ENCODE measurements around the gene MTF2. TPM values are rescaled to one million over a fixed set of nuclear protein-coding genes. Genes with fewer than 3 reads are reported as not detected.

The MTF2 gene
- total RNA-seq, 1 donor from 2014 or later, result 16.7 TPM

DNA sequence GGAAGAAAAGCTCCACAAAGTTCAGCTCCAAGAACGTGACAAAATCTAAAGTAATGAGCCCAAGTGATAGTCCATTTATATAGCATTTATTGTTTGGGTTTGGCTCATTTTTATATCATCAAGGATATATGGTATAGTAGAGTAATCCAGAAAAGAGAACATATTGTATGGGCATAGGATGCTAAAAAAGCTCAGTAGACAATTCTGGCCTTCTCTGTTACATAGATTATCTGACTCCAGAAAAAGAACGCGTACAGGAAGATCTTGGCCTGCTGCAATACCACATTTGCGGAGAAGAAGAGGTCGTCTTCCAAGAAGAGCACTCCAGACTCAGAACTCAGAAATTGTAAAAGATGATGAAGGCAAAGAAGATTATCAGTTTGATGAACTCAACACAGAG lies 57.4 kb downstream of the MTF2 start:
- intact Hi-C loops (cut with DNase I), result no loop called here
- H3K4me1 ChIP-seq, result no peaks in the 10 kb centered on the region
- no peak overlapping the region for H3K27ac ChIP-seq
- H3K9me3 ChIP-seq, result no peaks in the 10 kb centered on the region
- DNase-seq (ENCODE audit: extremely low spot score in 2 of 2), result no peak
- TF ChIP-seq POLR2A (IDR thresholded peaks at IDR 0.05) (no peak), POLR2AphosphoS5 (IDR thresholded peaks at IDR 0.05; ENCODE audit: insufficient read depth in 1 of 2, low read depth in 1 of 2) (no peak)
- TF ChIP-seq, protein P1, sequence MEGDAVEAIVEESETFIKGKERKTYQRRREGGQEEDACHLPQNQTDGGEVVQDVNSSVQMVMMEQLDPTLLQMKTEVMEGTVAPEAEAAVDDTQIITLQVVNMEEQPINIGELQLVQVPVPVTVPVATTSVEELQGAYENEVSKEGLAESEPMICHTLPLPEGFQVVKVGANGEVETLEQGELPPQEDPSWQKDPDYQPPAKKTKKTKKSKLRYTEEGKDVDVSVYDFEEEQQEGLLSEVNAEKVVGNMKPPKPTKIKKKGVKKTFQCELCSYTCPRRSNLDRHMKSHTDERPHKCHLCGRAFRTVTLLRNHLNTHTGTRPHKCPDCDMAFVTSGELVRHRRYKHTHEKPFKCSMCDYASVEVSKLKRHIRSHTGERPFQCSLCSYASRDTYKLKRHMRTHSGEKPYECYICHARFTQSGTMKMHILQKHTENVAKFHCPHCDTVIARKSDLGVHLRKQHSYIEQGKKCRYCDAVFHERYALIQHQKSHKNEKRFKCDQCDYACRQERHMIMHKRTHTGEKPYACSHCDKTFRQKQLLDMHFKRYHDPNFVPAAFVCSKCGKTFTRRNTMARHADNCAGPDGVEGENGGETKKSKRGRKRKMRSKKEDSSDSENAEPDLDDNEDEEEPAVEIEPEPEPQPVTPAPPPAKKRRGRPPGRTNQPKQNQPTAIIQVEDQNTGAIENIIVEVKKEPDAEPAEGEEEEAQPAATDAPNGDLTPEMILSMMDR (IDR thresholded peaks at IDR 0.05), result no peak
- H3K36me3 ChIP-seq, result peaks cover 0 to 39% of the 10 kb centered on the region in 2 donors
- H3K4me3 ChIP-seq, result no peak overlapping the region
- H3K27me3 ChIP-seq, result no peaks in the 10 kb centered on the region

- no peak overlapping the region for H3K4me3 ChIP-seq
- H3K4me1 ChIP-seq, result no peaks in the 10 kb centered on the region
- peaks cover 0 to 39% of the 10 kb centered on the region in 2 donors for H3K36me3 ChIP-seq
- H3K27me3 ChIP-seq, result no peaks in the 10 kb centered on the region
- no peak for DNase-seq (ENCODE audit: extremely low spot score in 2 of 2)
- TF ChIP-seq POLR2A (IDR thresholded peaks at IDR 0.05), result no peak
- TF ChIP-seq, protein P1 (IDR thresholded peaks at IDR 0.05), result no peak
- TF ChIP-seq POLR2AphosphoS5 (IDR thresholded peaks at IDR 0.05; ENCODE audit: insufficient read depth in 1 of 2, low read depth in 1 of 2), result no peak
- H3K27ac ChIP-seq, result no peak overlapping the region
- intact Hi-C loops (cut with DNase I), result no loop called here
- no peaks in the 10 kb centered on the region for H3K9me3 ChIP-seq
Measured at GRCh38 chr1:93137604-93138292, 58.7 kb downstream of the MTF2 start.

GRCh38 chr1:93140106-93140505 lies 61.0 kb downstream of the MTF2 start:
- intact Hi-C loops (cut with DNase I), result no loop called here
- Histone ChIP-seq H3K9me3 (no peaks in the 10 kb centered on the region), H3K27ac (no peak overlapping the region), H3K4me3 (no peak overlapping the region), H3K27me3 (no peaks in the 10 kb centered on the region), H3K36me3 (peaks cover 0 to 32% of the 10 kb centered on the region in 2 donors), H3K4me1 (no peaks in the 10 kb centered on the region)
- TF ChIP-seq POLR2A (IDR thresholded peaks at IDR 0.05), result no peak
- no peak for TF ChIP-seq POLR2AphosphoS5 (IDR thresholded peaks at IDR 0.05; ENCODE audit: insufficient read depth in 1 of 2, low read depth in 1 of 2)
- DNase-seq (ENCODE audit: extremely low spot score in 2 of 2), result no peak

- Histone ChIP-seq H3K36me3 (peaks cover 0 to 20% of the 10 kb centered on the region in 2 donors), H3K27ac (no peak overlapping the region), H3K27me3 (no peaks in the 10 kb centered on the region), H3K4me1 (no peaks in the 10 kb centered on the region), H3K9me3 (no peaks in the 10 kb centered on the region), H3K4me3 (no peak overlapping the region)
- DNase-seq (ENCODE audit: extremely low spot score in 2 of 2), result no peak
- intact Hi-C loops (cut with DNase I), result no loop called here
- no peak for TF ChIP-seq POLR2AphosphoS5 (IDR thresholded peaks at IDR 0.05; ENCODE audit: insufficient read depth in 1 of 2, low read depth in 1 of 2)
Measured at GRCh38 chr1:93142161-93142560, 63.1 kb downstream of the MTF2 start.

- TF ChIP-seq POLR2AphosphoS5 (IDR thresholded peaks at IDR 0.05; ENCODE audit: insufficient read depth in 1 of 2, low read depth in 1 of 2) (no peak), POLR2A (IDR thresholded peaks at IDR 0.05) (no peak)
- TF ChIP-seq, protein P1 (IDR thresholded peaks at IDR 0.05), result no peak
- Histone ChIP-seq H3K9me3 (no peaks in the 10 kb centered on the region), H3K36me3 (peaks cover 0 to 15% of the 10 kb centered on the region in 2 donors), H3K4me1 (no peaks in the 10 kb centered on the region), H3K4me3 (no peak overlapping the region), H3K27me3 (no peaks in the 10 kb centered on the region), H3K27ac (no peak overlapping the region)
- DNase-seq (ENCODE audit: extremely low spot score in 2 of 2), result no peak
- intact Hi-C loops (cut with DNase I), result no loop called here
Measured at GRCh38 chr1:93143136-93143535, 64.1 kb downstream of the MTF2 start.

GRCh38 chr1:93143769-93144168 lies 64.7 kb downstream of the MTF2 start:
- H3K27ac ChIP-seq, result no peak overlapping the region
- no peak for DNase-seq (ENCODE audit: extremely low spot score in 2 of 2)
- TF ChIP-seq, protein P1 (IDR thresholded peaks at IDR 0.05), result no peak
- TF ChIP-seq POLR2AphosphoS5 (IDR thresholded peaks at IDR 0.05; ENCODE audit: insufficient read depth in 1 of 2, low read depth in 1 of 2) (no peak), POLR2A (IDR thresholded peaks at IDR 0.05) (no peak)
- intact Hi-C loops (cut with DNase I), result no loop called here
- H3K36me3 ChIP-seq, result peaks cover 0 to 11% of the 10 kb centered on the region in 2 donors
- no peaks in the 10 kb centered on the region for H3K4me1 ChIP-seq
- no peaks in the 10 kb centered on the region for H3K27me3 ChIP-seq
- H3K4me3 ChIP-seq, result no peak overlapping the region
- no peaks in the 10 kb centered on the region for H3K9me3 ChIP-seq
